ENCODE measurements around the gene AAK1.

- no peak for TF ChIP-seq CHD2 (IDR thresholded peaks at IDR 0.05; ENCODE audit: borderline replicate concordance, low read depth, low read length)
- no peak for TF ChIP-seq MLLT1 (IDR thresholded peaks at IDR 0.05)
- TF ChIP-seq E4F1 (IDR thresholded peaks at IDR 0.05; ENCODE audit: borderline replicate concordance, partially characterized antibody), result no peak
These were observed 16.5 kb upstream of the AAK1 start for GRCh38 chr2:69659941-69660483.

All from GM12878 (cell line).